Measurements from ENCODE around the gene SMIM21. TPM values are rescaled to one million over a fixed set of nuclear protein-coding genes. Genes with fewer than 3 reads are reported as not detected.

SMIM21 gene
- polyA plus RNA-seq, 1 donor (not counting 4 experiments of a cell fraction or from before 2014, with no cell fraction given) = not detected

DNA sequence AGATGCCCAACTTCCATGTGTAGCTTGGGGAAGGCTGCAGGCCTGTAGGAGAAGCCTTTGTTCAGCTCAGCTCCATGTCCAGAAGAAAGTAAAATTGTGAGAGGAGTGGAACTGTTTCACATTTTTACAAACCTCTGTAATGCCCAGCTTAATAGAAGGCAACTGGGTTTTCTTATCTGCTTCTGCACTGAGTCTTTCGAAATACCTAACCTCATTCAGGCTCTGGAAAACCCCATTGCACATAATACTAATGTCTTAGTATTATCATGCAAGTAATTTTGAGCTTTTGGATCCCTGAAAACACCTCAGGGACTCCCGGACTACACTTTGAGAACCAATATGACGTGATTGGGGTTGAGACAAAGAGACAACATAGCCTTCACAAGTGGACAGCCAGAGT lies 5.8 kb downstream of the SMIM21 start:
- dilution Hi-C loops (cut with MboI; ENCODE audit: extremely low pct_ligation_motif_present, low sequenced_read_pairs) = no loop called here
- Histone ChIP-seq H3K36me3 (ENCODE audit: control insufficient read depth in 2 of 2, extremely low read depth in 1 of 2, insufficient read depth in 2 of 2, low read length in 2 of 2) (no peaks in the 10 kb centered on the region), H3K4me3 (ENCODE audit: control insufficient read depth in 2 of 3, extremely low read depth in 1 of 3, insufficient read depth in 2 of 3, low read depth in 1 of 3, low read length in 3 of 3) (no peak overlapping the region), H3K27me3 (ENCODE audit: control insufficient read depth, extremely low read depth, insufficient read depth, low read length) (no peaks in the 10 kb centered on the region), H4K20me1 (ENCODE audit: control insufficient read depth, extremely low read depth, insufficient read depth, low read length) (no peaks in the 10 kb centered on the region), H3K4me1 (ENCODE audit: control insufficient read depth, extremely low read depth, insufficient read depth, low read length) (no peaks in the 10 kb centered on the region), H3K9me1 (ENCODE audit: control insufficient read depth, extremely low read depth, insufficient read depth, low read length) (no peaks in the 10 kb centered on the region), H3K27ac (ENCODE audit: control insufficient read depth, insufficient read depth, low read length) (no peak overlapping the region), H2AFZ (ENCODE audit: control insufficient read depth, low read length) (no peak overlapping the region), H3K9ac (ENCODE audit: control insufficient read depth, extremely low read depth, insufficient read depth, low read length) (no peak overlapping the region), H3K4me2 (ENCODE audit: control insufficient read depth, extremely low read depth, insufficient read depth, low read depth, low read length) (no peak overlapping the region), H3K9me3 (ENCODE audit: control insufficient read depth, low read depth, low read length) (no peaks in the 10 kb centered on the region), H3K79me2 (ENCODE audit: control insufficient read depth, insufficient read depth, low read length) (no peaks in the 10 kb centered on the region)
- no peak for FAIRE-seq
- TF ChIP-seq, protein P1, sequence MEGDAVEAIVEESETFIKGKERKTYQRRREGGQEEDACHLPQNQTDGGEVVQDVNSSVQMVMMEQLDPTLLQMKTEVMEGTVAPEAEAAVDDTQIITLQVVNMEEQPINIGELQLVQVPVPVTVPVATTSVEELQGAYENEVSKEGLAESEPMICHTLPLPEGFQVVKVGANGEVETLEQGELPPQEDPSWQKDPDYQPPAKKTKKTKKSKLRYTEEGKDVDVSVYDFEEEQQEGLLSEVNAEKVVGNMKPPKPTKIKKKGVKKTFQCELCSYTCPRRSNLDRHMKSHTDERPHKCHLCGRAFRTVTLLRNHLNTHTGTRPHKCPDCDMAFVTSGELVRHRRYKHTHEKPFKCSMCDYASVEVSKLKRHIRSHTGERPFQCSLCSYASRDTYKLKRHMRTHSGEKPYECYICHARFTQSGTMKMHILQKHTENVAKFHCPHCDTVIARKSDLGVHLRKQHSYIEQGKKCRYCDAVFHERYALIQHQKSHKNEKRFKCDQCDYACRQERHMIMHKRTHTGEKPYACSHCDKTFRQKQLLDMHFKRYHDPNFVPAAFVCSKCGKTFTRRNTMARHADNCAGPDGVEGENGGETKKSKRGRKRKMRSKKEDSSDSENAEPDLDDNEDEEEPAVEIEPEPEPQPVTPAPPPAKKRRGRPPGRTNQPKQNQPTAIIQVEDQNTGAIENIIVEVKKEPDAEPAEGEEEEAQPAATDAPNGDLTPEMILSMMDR (optimal IDR thresholded peaks at IDR 0.05 in 1 of 3, IDR thresholded peaks at IDR 0.05 in 1 of 3, conservative IDR thresholded peaks at IDR 0.05 in 1 of 3; ENCODE audit: extremely low read depth in 1 of 3, insufficient read depth in 2 of 3, low read length in 3 of 3) = no peak
- no peak for TF ChIP-seq EZH2 (IDR thresholded peaks at IDR 0.05; ENCODE audit: low read length)
- no peak for DNase-seq (ENCODE audit: low read depth, low spot score)

DNA sequence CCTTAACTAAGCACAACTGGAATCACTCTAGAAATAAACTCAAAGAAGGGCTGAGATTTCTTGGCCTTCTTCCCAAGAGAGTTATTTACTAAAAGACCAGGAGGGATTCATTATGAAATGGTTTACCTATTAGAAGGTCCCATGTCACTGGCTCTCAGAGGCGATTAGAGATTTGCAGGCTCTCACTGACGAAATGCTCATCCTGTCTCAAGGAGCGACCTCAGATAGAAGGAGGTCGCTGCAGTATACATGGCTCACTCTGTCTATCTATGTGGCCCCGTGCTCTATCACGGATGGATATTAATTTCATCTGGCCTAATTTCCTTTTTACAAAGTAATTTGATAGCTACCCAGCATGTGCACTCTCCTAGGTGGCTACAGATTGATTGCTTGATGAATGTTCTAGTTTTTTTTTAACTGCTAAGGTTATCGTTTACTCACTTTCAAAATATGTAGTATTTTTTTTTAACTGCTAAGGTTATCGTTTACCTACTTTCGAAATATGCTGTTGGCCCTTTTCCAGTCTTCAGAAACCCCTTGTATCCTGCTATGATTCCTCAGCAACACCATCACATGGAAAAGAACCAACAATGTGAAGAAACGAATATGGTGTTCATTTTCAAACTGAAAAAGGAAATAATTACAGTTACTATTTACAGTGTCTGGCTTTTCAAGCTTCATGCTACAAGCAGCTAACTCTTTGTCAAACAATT lies 9.1 kb downstream of the SMIM21 start:
- H2AFZ ChIP-seq (ENCODE audit: control insufficient read depth, low read length) = no peak overlapping the region
- DNase-seq (ENCODE audit: low read depth, low spot score) (no peak), FAIRE-seq (no peak)

More for the DNA sequence above, 9.1 kb downstream of the SMIM21 start:
- H3K27me3 ChIP-seq (ENCODE audit: control insufficient read depth, extremely low read depth, insufficient read depth, low read length) = no peaks in the 10 kb centered on the region
- H3K9me1 ChIP-seq (ENCODE audit: control insufficient read depth, extremely low read depth, insufficient read depth, low read length) = no peaks in the 10 kb centered on the region
- no peak overlapping the region for H3K27ac ChIP-seq (ENCODE audit: control insufficient read depth, insufficient read depth, low read length)
- H4K20me1 ChIP-seq (ENCODE audit: control insufficient read depth, extremely low read depth, insufficient read depth, low read length) = no peaks in the 10 kb centered on the region
- H3K36me3 ChIP-seq (ENCODE audit: control insufficient read depth in 2 of 2, extremely low read depth in 1 of 2, insufficient read depth in 2 of 2, low read length in 2 of 2) = no peaks in the 10 kb centered on the region
- H3K9ac ChIP-seq (ENCODE audit: control insufficient read depth, extremely low read depth, insufficient read depth, low read length) = no peak overlapping the region
- no peaks in the 10 kb centered on the region for H3K79me2 ChIP-seq (ENCODE audit: control insufficient read depth, insufficient read depth, low read length)
- no peaks in the 10 kb centered on the region for H3K9me3 ChIP-seq (ENCODE audit: control insufficient read depth, low read depth, low read length)
- dilution Hi-C loops (cut with MboI; ENCODE audit: extremely low pct_ligation_motif_present, low sequenced_read_pairs) = no loop called here
- no peak overlapping the region for H3K4me3 ChIP-seq (ENCODE audit: control insufficient read depth in 2 of 3, extremely low read depth in 1 of 3, insufficient read depth in 2 of 3, low read depth in 1 of 3, low read length in 3 of 3)
- H3K4me2 ChIP-seq (ENCODE audit: control insufficient read depth, extremely low read depth, insufficient read depth, low read depth, low read length) = no peak overlapping the region
- H3K4me1 ChIP-seq (ENCODE audit: control insufficient read depth, extremely low read depth, insufficient read depth, low read length) = no peaks in the 10 kb centered on the region
- no peak for TF ChIP-seq EZH2 (IDR thresholded peaks at IDR 0.05; ENCODE audit: low read length)
- TF ChIP-seq, protein P1 (optimal IDR thresholded peaks at IDR 0.05 in 1 of 3, IDR thresholded peaks at IDR 0.05 in 1 of 3, conservative IDR thresholded peaks at IDR 0.05 in 1 of 3; ENCODE audit: extremely low read depth in 1 of 3, insufficient read depth in 2 of 3, low read length in 3 of 3) = no peak
